Right lobe of liver (tissue), 4 donors: ENCODE results near the gene ITPKC.

ENCODE experiments used
- CTCF ChIP-seq, 4 donors: fragments of 200-600 bp in 3 of 4; fragments of 450-650 bp in 1 of 4; IDR thresholded peaks; one replicate each; pipeline versions ENCODE4 v1.5.1 to v1.8.0; 2016 to 2022; ENCODE audit warnings: antibody characterized with exemption in 4 of 4, mild to moderate bottlenecking in 2 of 4
- POLR2A ChIP-seq: fragments of 450-650 bp; IDR thresholded peaks from one replicate; pipeline ENCODE4 v1.6.1; 2017; ENCODE audit warnings: antibody characterized with exemption, mild to moderate bottlenecking
- donor health status: DM: no; HTN: no; CAD: no.
- donor health status: DM: no; HTN: no; CAD: no.
- donor health status: DM: no; HTN: yes; CAD: no.

GRCh38 chr19:40695881-40696280 is 21.0 kb upstream of the ITPKC start:
- TF ChIP-seq CTCF (IDR thresholded peaks at IDR 0.05), result no peak
- TF ChIP-seq POLR2A, result no peak
